Muscle layer of colon (tissue), 2 donors: Measurements from ENCODE around the gene CD1C.
"Not testable (repeated sequence)": the region's sequence is repeated elsewhere in the genome, so short reads cannot be mapped to it uniquely, and the experiment has no call there.

Experiments
- H3K27ac ChIP-seq: one replicate; pipeline ENCODE4 v1.7.0; 2013; ENCODE audit warnings: low read depth, mild to moderate bottlenecking, low read length, moderate library complexity
- H3K27me3 ChIP-seq, 2 donors: one replicate each; pipeline ENCODE4 v1.7.0; 2013; ENCODE audit warnings: low read length in 2 of 2, mild to moderate bottlenecking in 2 of 2; ENCODE audit not compliant: insufficient read depth in 2 of 2, control insufficient read depth in 1 of 2
- H3K36me3 ChIP-seq: one replicate; pipeline ENCODE4 v1.7.0; 2013; ENCODE audit warnings: mild to moderate bottlenecking, low read length; ENCODE audit not compliant: insufficient read depth
- H3K4me1 ChIP-seq: one replicate; pipeline ENCODE4 v1.7.0; 2013; ENCODE audit warnings: mild to moderate bottlenecking, low read length; ENCODE audit not compliant: insufficient read depth
- H3K4me3 ChIP-seq, 2 donors: one replicate each; pipeline ENCODE4 v1.7.0; 2013; ENCODE audit warnings: low read length in 2 of 2, low read depth in 1 of 2, mild to moderate bottlenecking in 1 of 2, moderate library complexity in 1 of 2
- H3K9ac ChIP-seq: one replicate; pipeline ENCODE4 v1.7.0; 2013; ENCODE audit warnings: low read length
- H3K9me3 ChIP-seq: one replicate; pipeline ENCODE4 v1.7.0; 2013; ENCODE audit warnings: mild to moderate bottlenecking, low read length
- donor health status: abdominal sarcoma.
- donor health status: Adenocarcinoma of cecum.

CD1C gene

GRCh38 chr1:158328426-158328825 lies 38.7 kb downstream of the CD1C start:
- Histone ChIP-seq H3K27ac (no peak overlapping the region), H3K9me3 (no peaks in the 10 kb centered on the region), H3K27me3 (no peaks in the 10 kb centered on the region), H3K9ac (no peak overlapping the region), H3K36me3 (no peaks in the 10 kb centered on the region), H3K4me3 (no peak overlapping the region), H3K4me1 (no peaks in the 10 kb centered on the region)

GRCh38 chr1:158329300-158329699 lies 39.6 kb downstream of the CD1C start:
- no peak overlapping the region for H3K27ac ChIP-seq
- H3K9me3 ChIP-seq: no peaks in the 10 kb centered on the region
- H3K9ac ChIP-seq: no peak overlapping the region
- H3K36me3 ChIP-seq: no peaks in the 10 kb centered on the region
- no peaks in the 10 kb centered on the region for H3K4me1 ChIP-seq
- no peak overlapping the region for H3K4me3 ChIP-seq
- H3K27me3 ChIP-seq: no peaks in the 10 kb centered on the region

GRCh38 chr1:158329733-158330132 lies 40.0 kb downstream of the CD1C start:
- H3K27ac ChIP-seq: no peak overlapping the region
- H3K9me3 ChIP-seq: no peaks in the 10 kb centered on the region
- H3K4me3 ChIP-seq: no peak overlapping the region
- H3K9ac ChIP-seq: no peak overlapping the region
- no peaks in the 10 kb centered on the region for H3K4me1 ChIP-seq
- no peaks in the 10 kb centered on the region for H3K36me3 ChIP-seq
- H3K27me3 ChIP-seq: no peaks in the 10 kb centered on the region

DNA sequence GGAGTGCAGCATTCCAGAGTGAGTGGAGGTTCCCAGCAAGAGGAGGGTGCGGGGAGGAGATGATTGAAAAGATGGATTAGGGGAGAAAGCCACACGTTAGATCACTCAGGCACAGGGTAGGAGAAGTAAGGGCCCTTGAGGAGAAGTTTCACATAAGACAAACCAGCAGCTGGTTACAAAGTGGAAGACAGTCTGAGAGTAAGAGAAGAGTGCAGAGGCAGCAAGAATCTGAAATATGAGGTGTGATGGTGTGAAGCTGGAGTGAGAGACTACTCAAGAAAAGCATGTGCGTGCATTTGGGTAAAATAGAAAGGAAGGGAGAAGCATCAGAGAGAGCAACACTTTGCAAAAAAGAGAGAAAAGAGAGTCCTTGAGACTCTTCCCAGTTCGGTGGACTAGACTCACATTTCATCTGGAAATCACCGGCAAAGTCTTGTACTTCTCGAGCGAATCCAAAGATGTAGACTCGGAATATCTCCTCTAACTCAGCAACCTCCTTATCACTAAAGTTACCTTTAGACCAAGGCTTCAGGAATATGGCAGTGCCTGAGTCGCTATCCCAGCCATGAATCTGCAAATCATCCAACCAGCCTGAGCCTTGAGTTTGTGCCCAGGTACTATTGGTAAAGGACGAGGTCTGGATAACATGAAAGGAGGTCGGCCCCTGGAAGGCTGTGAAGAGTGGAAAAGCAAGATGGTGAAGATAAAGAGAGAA lies 40.8 kb downstream of the CD1C start:
- Histone ChIP-seq H3K36me3 (no peaks in the 10 kb centered on the region), H3K4me1 (no peaks in the 10 kb centered on the region), H3K9ac (no peak overlapping the region), H3K4me3 (no peak overlapping the region), H3K27me3 (no peaks in the 10 kb centered on the region), H3K27ac (no peak overlapping the region), H3K9me3 (no peaks in the 10 kb centered on the region)

- Histone ChIP-seq H3K9ac (no peak overlapping the region), H3K9me3 (no peaks in the 10 kb centered on the region), H3K4me1 (no peaks in the 10 kb centered on the region), H3K27ac (no peak overlapping the region), H3K27me3 (no peaks in the 10 kb centered on the region), H3K36me3 (no peaks in the 10 kb centered on the region), H3K4me3 (no peak overlapping the region)
These were observed 41.3 kb downstream of the CD1C start for GRCh38 chr1:158331106-158331425.

- no peaks in the 10 kb centered on the region for H3K4me1 ChIP-seq
- no peak within 1 kb of the TSS for H3K9ac ChIP-seq
- H3K9me3 ChIP-seq: no peaks in the 10 kb centered on the region
- no peaks in the 10 kb centered on the region for H3K36me3 ChIP-seq
- no peak within 1 kb of the TSS for H3K27ac ChIP-seq
- H3K27me3 ChIP-seq: no peaks in the 10 kb centered on the region
- no peak within 1 kb of the TSS for H3K4me3 ChIP-seq
These were observed 41.9 kb downstream of the CD1C start, which contains the start of gene CD1B for GRCh38 chr1:158331481-158332150. TSS of gene CD1B (minus strand) at chr1:158331531. CDS start at chr1:158331423, 108 bp downstream.

GRCh38 chr1:158333405-158334155 lies 43.9 kb downstream of the CD1C start:
- no peaks in the 10 kb centered on the region for H3K9me3 ChIP-seq
- H3K27me3 ChIP-seq: no peaks in the 10 kb centered on the region
- no peak overlapping the region for H3K9ac ChIP-seq
- H3K36me3 ChIP-seq: no peaks in the 10 kb centered on the region
- no peak overlapping the region for H3K4me3 ChIP-seq
- no peak overlapping the region for H3K27ac ChIP-seq
- no peaks in the 10 kb centered on the region for H3K4me1 ChIP-seq

GRCh38 chr1:158334526-158335212 lies 44.9 kb downstream of the CD1C start:
- no peak overlapping the region for H3K9ac ChIP-seq
- H3K36me3 ChIP-seq: no peaks in the 10 kb centered on the region
- H3K4me1 ChIP-seq: no peaks in the 10 kb centered on the region
- no peak overlapping the region for H3K27ac ChIP-seq
- H3K27me3 ChIP-seq: no peaks in the 10 kb centered on the region
- H3K4me3 ChIP-seq: no peak overlapping the region
- no peaks in the 10 kb centered on the region for H3K9me3 ChIP-seq

DNA sequence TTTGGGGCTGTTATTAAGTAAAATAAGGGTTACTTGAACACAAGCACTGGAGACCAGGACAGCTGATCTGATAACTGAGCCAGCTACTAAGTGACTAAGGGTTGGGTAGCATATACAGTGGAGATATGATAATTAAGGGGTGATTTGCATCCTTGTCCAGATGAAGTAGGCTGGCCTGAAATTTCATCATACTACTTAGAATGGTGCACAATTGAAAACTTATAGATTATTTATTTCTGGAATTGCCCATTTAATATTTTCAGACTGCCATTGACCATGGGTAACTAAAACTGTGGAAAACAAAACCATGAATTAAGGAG lies 45.5 kb downstream of the CD1C start:
- Histone ChIP-seq H3K36me3 (no peaks in the 10 kb centered on the region), H3K9ac (no peak overlapping the region), H3K4me3 (no peak overlapping the region), H3K27ac (no peak overlapping the region), H3K9me3 (no peaks in the 10 kb centered on the region), H3K27me3 (no peaks in the 10 kb centered on the region), H3K4me1 (no peaks in the 10 kb centered on the region)

DNA sequence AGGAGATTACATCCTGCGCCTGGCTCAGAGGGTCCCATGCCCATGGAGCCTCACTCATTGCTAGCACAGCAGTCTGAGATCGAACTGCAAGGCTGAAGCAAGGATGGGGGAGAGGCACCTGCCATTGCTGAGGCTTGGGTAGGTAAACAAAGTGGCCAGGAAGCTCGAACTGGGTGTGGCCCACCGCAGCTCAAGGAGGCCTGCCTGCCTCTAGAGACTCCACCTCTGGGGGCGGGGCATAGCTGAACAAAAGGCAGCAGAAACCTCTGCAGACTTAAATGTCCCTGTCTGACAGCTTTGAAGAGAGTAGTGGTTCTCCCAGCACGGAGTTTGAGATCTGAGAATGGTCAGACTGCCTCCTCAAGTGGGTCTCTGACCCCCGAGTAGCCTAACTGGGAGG lies 46.7 kb downstream of the CD1C start:
- H3K4me1 ChIP-seq, H3K9ac ChIP-seq, H3K4me3 ChIP-seq, H3K36me3 ChIP-seq, H3K27ac ChIP-seq, H3K27me3 ChIP-seq, H3K9me3 ChIP-seq: not testable (repeated sequence)
